Measurements from ENCODE around the gene PRKCE. TPM values are rescaled to one million over a fixed set of nuclear protein-coding genes. Genes with fewer than 3 reads are reported as not detected.

The PRKCE gene
- total and polyA plus RNA-seq, 2 donors (not counting 1 experiment from before 2014, with no cell fraction given), result 14.1 to 19.0 TPM

- DNase-seq (ENCODE audit: low read depth in 2 of 2), result no peak
- Histone ChIP-seq H3K4me1 (ENCODE audit: control insufficient read depth, extremely low read depth, insufficient read depth, low read length) (no peaks in the 10 kb centered on the region), H3K79me2 (ENCODE audit: control insufficient read depth, insufficient read depth, low read length) (no peaks in the 10 kb centered on the region), H2AFZ (ENCODE audit: low read length) (no peak overlapping the region), H3K27me3 (ENCODE audit: control insufficient read depth, insufficient read depth, low read length) (no peaks in the 10 kb centered on the region), H3K36me3 (ENCODE audit: control insufficient read depth, insufficient read depth, low read length) (no peaks in the 10 kb centered on the region), H3K4me2 (ENCODE audit: extremely low read depth, insufficient read depth, low read length) (no peak overlapping the region), H4K20me1 (ENCODE audit: control insufficient read depth, extremely low read depth, insufficient read depth, low read length) (no peaks in the 10 kb centered on the region), H3K4me3 (replicated peaks in 1 of 4; ENCODE audit: control extremely low read depth in 1 of 4, insufficient read depth in 1 of 4, low read depth in 3 of 4, low read length in 4 of 4) (no peak overlapping the region), H3K9ac (ENCODE audit: insufficient read depth, low read length) (no peak overlapping the region), H3K27ac (ENCODE audit: insufficient read depth, low read length) (no peak overlapping the region), H3K9me3 (ENCODE audit: control insufficient read depth, insufficient read depth, low read depth, low read length) (no peaks in the 10 kb centered on the region)
- TF ChIP-seq EZH2 (IDR thresholded peaks at IDR 0.05; ENCODE audit: low read length, missing control alignments), result no peak
- TF ChIP-seq CTCF (conservative IDR thresholded peaks at IDR 0.05 in 1 of 2, IDR thresholded peaks at IDR 0.05 in 1 of 2; ENCODE audit: low read depth in 1 of 2, low read length in 2 of 2), result no peak
These were observed 138.7 kb downstream of the PRKCE start for GRCh38 chr2:45789961-45790723.

- Histone ChIP-seq H3K4me1 (ENCODE audit: control insufficient read depth, extremely low read depth, insufficient read depth, low read length) (no peaks in the 10 kb centered on the region), H4K20me1 (ENCODE audit: control insufficient read depth, extremely low read depth, insufficient read depth, low read length) (no peaks in the 10 kb centered on the region), H3K79me2 (ENCODE audit: control insufficient read depth, insufficient read depth, low read length) (no peaks in the 10 kb centered on the region), H3K9ac (ENCODE audit: insufficient read depth, low read length) (no peak overlapping the region), H3K36me3 (ENCODE audit: control insufficient read depth, insufficient read depth, low read length) (no peaks in the 10 kb centered on the region), H3K27ac (ENCODE audit: insufficient read depth, low read length) (no peak overlapping the region), H2AFZ (ENCODE audit: low read length) (no peak overlapping the region), H3K4me3 (replicated peaks in 1 of 4; ENCODE audit: control extremely low read depth in 1 of 4, insufficient read depth in 1 of 4, low read depth in 3 of 4, low read length in 4 of 4) (no peak overlapping the region), H3K9me3 (ENCODE audit: control insufficient read depth, insufficient read depth, low read depth, low read length) (no peaks in the 10 kb centered on the region), H3K4me2 (ENCODE audit: extremely low read depth, insufficient read depth, low read length) (no peak overlapping the region), H3K27me3 (ENCODE audit: control insufficient read depth, insufficient read depth, low read length) (no peaks in the 10 kb centered on the region)
- TF ChIP-seq EZH2 (IDR thresholded peaks at IDR 0.05; ENCODE audit: low read length, missing control alignments), result no peak
- TF ChIP-seq CTCF (conservative IDR thresholded peaks at IDR 0.05 in 1 of 2, IDR thresholded peaks at IDR 0.05 in 1 of 2; ENCODE audit: low read depth in 1 of 2, low read length in 2 of 2), result no peak
- DNase-seq (ENCODE audit: low read depth in 2 of 2), result no peak
These were observed 142.0 kb downstream of the PRKCE start for GRCh38 chr2:45793305-45793962.

GRCh38 chr2:45794134-45794617 is 142.7 kb downstream of the PRKCE start:
- no peak overlapping the region for H3K9ac ChIP-seq (ENCODE audit: insufficient read depth, low read length)
- no peaks in the 10 kb centered on the region for H3K79me2 ChIP-seq (ENCODE audit: control insufficient read depth, insufficient read depth, low read length)
- H3K36me3 ChIP-seq (ENCODE audit: control insufficient read depth, insufficient read depth, low read length), result no peaks in the 10 kb centered on the region
- no peaks in the 10 kb centered on the region for H4K20me1 ChIP-seq (ENCODE audit: control insufficient read depth, extremely low read depth, insufficient read depth, low read length)
- H3K27ac ChIP-seq (ENCODE audit: insufficient read depth, low read length), result no peak overlapping the region
- H3K9me3 ChIP-seq (ENCODE audit: control insufficient read depth, insufficient read depth, low read depth, low read length), result no peaks in the 10 kb centered on the region
- TF ChIP-seq EZH2 (IDR thresholded peaks at IDR 0.05; ENCODE audit: low read length, missing control alignments), result no peak
- TF ChIP-seq CTCF (conservative IDR thresholded peaks at IDR 0.05 in 1 of 2, IDR thresholded peaks at IDR 0.05 in 1 of 2; ENCODE audit: low read depth in 1 of 2, low read length in 2 of 2), result no peak
- H2AFZ ChIP-seq (ENCODE audit: low read length), result no peak overlapping the region
- H3K4me3 ChIP-seq (replicated peaks in 1 of 4; ENCODE audit: control extremely low read depth in 1 of 4, insufficient read depth in 1 of 4, low read depth in 3 of 4, low read length in 4 of 4), result no peak overlapping the region
- no peak overlapping the region for H3K4me2 ChIP-seq (ENCODE audit: extremely low read depth, insufficient read depth, low read length)
- DNase-seq (ENCODE audit: low read depth in 2 of 2), result peak; percentile 22 to 74
- H3K27me3 ChIP-seq (ENCODE audit: control insufficient read depth, insufficient read depth, low read length), result no peaks in the 10 kb centered on the region
- no peaks in the 10 kb centered on the region for H3K4me1 ChIP-seq (ENCODE audit: control insufficient read depth, extremely low read depth, insufficient read depth, low read length)

Measured in fibroblast of lung (primary cell).